Fibroblast of peridontal ligament (primary cell): ENCODE measurements around the gene KRTAP21-2.
"Not testable (repeated sequence)": the region's sequence is repeated elsewhere in the genome, so short reads cannot be mapped to it uniquely, and the experiment has no call there.

Source experiments
- DNase-seq: peaks from one replicate; pipeline ENCODE4 v3.0.0-alpha.2; 2010; ENCODE audit errors: extremely low read depth

KRTAP21-2 gene

DNA sequence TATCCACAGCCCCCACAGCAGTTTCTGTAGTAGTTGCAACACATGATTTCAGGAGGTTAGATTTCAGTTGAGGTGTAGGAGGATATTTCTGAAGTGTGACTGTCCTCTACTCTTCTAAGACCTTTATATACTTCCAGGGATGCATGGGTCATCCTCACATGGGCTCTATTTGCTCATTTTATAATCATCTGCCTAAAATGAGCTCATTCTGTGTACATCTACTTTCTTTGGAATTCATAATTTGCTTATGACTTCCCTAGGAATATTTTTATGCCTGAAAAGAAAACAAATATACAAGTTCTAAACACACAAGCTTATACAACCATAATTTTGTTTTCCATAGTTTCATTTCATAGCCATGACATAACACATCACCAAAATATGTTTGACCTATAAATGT is at the start of gene KRTAP21-2:
Gene KRTAP21-2, minus strand, starts transcription at position 101 of the 400 bp plus-strand sequence. Its CDS starts 57 bp downstream, at position 44.
- no peak for DNase-seq

DNA sequence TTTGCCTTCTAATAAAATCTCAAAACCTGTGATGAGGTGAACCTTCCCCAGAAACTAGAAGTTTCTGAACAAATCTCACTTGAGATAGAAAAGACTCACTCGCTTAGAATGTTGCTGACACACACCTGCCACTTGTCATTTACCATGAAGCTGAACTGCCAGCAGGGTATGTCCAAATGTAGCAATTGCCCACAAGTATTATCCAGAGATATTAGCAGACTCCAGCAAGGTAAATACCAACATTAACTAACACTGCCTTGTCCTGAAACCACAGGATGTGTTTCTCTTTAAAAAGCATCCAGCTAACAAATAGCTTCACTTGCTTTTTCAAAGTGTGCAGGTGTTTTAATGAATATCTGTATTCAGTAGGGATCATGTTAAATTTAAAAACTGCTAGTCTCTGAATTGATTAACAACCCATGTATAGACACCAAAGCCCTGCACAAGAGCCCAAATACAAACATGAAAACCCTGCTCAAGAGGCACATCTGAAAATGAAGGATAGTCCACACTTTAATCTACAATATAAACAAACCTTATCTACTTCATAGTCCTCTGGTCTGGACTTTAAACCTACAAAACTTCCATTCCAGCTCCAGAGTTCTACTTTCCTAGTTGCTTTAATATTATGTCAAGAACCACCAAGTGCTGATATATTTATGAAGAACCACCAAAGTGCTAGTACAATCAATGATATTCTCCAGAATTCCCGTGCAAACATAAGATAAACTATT is 46.7 kb upstream of the KRTAP21-2 start:
- DNase-seq: no peak

- DNase-seq: no peak
These were observed 32.2 kb upstream of the KRTAP21-2 start for GRCh38 chr21:30779249-30779648.

- DNase-seq: no peak
These were observed 22.8 kb upstream of the KRTAP21-2 start for GRCh38 chr21:30769724-30770431.

DNA sequence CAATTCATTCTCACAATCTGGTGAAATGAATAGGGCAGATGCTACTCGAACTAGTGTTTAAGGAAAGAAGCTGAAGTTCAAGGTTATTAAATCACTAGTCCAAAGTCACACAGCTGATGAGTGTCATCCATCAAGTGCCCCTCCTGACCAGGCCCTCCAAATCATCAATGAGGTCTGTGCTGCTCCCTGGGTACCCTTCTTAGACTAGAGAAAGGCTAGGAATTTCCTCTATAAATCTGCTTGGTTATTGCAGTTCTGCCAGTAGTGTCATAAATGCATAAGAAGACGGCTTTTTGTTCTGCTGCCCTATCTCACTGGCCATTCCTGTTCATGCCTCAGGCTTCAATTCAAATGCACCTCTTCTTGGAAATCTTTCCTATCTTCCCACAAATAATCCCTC is 13.7 kb upstream of the KRTAP21-2 start:
- DNase-seq: no peak

DNA sequence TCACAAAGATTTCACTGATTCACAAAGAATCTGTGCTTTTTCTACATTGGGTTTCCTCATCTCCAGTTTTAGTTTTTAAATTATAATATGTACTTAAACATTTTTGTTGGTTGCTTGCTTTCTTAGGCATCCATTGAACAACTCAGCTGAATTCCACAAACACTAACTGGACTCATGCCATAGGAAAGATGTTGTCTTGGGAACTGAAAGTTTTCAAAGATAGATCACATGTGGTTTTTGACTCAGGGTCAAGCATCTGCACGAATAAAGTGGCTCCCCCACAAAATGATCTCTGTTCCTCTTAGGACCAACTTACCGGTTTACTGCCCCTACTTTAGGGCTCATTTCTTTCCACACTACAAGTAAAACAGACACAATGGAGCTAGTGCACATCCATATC is 11.2 kb upstream of the KRTAP21-2 start:
- no peak for DNase-seq

DNA sequence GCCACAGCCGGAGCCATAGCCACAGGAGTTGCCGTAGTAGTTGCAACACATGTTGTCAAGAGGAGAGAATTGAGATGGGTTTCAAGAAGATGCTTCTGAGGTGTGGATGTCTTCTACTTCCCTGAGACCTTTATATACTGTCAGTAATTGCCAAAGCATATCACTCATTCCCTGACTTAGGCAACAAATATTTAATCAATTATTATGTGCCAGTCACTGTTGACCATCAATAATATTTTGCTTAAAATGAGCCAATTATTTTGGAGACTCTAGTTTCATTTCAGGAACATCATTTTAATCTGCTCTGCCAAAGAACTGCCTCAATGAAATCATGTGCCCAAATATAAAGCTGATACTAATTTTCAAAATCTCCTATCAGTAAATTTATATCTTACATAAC is 8.3 kb upstream of the KRTAP21-2 start, which contains the start of gene KRTAP21-1:
Gene KRTAP21-1, minus strand, starts transcription at position 101 of the 400 bp plus-strand sequence. Its CDS starts 50 bp downstream, at position 51.
- not testable (repeated sequence) for DNase-seq

DNA sequence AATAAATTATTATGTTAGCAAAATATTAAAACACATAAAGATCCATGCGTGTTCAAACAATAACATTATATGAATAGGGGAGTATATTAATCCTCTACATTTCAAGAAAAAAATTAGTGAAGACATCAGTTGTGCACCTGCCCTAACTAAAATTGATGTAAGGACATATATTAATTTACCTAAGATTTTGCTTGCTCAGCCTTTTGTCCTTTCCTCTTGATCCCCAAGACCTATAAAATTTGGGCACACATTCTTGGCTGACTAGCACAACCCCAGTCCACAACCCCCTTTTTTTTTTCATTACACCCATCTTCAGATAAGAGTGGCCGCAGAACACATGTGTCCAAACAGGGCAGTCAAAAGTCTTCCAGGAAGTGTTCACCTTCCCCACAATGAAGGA is 6.6 kb downstream of the KRTAP21-2 start:
- no peak for DNase-seq

DNA sequence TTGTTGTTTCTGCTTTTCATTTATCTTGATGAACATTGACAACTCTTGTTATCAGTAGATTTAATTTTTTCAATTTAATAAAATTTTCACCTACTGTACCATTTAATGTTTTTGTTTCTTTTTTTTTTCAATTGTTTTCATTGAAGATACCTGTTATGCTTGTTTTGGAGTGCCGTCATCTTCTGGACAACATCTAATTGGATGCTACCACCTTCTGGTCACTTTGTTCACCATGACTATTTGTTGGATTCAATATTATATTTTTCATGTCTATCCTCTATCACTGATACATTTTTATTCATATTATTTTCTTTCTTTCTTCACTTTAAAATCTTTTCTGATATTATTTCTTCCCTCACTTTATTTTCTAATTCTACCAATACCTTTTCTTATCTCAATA is 14.0 kb downstream of the KRTAP21-2 start:
- DNase-seq: no peak

DNA sequence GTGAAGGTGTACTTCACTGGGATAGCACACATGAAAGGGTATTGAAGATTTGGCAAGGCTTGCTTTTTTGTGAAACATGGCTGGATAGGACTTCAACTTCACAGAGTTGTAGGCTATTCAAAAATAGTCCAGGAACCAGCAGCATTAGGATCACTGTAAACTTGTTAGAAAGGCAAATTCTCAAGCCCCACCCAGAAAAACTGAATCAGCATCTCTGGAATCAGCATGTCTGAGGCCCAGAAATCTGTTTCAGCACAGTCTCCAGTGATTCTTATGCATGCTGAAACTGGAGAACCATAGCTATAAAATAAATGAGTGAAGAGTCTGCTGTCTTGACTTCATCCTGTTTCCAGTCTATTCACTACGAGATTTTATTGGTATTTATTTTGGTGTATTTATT is 20.3 kb downstream of the KRTAP21-2 start:
- DNase-seq: no peak

- no peak for DNase-seq
These were observed 27.7 kb downstream of the KRTAP21-2 start for GRCh38 chr21:30719401-30719800.

GRCh38 chr21:30718239-30718909 is 28.7 kb downstream of the KRTAP21-2 start, which contains the start of gene KRTAP21-3:
TSS of gene KRTAP21-3 (minus strand) at chr21:30718777. CDS start at chr21:30718759, 18 bp downstream.
- DNase-seq: no peak

GRCh38 chr21:30717105-30717504 is 30.0 kb downstream of the KRTAP21-2 start:
- no peak for DNase-seq

GRCh38 chr21:30714946-30715345 is 32.1 kb downstream of the KRTAP21-2 start:
- DNase-seq: no peak

DNA sequence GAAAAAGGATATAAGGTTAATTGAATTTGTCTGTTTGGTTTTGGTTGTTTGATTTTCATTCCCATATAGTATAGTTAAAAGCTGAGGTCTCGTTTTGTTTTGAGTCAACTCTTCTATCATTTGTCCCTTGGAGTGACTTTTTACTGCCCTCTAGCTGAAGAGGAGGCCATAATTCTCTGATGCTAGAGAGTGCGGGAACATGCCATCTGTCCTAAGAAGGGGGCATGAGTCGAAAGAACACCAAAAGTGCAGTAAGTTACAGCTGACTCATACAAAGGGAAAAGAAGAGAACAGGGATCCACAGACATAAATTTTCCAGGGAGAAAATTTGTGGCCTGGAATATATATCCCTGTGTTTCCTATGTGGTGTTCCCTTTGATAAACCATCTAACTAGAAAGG is 32.6 kb downstream of the KRTAP21-2 start:
- DNase-seq: no peak

GRCh38 chr21:30713766-30714165 is 33.3 kb downstream of the KRTAP21-2 start:
- no peak for DNase-seq

- DNase-seq: no peak
These were observed 36.6 kb downstream of the KRTAP21-2 start for GRCh38 chr21:30710499-30710898.

DNA sequence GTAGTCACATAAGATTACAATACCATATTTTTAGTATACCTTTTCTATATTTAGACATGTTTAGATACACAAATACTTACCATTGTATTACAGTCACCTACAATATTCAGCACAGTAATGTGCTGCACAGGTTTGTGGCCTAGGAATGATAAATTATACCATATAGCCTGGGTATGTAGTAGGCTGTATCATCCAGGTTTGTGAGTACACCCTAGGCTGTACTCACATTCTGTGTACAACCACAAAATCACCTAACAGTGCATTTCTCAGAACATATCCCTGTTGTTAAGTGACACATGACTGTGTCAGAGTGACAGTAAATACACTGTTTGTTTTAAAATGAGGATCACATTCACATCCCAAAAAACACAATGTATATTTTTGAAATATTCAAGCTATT is 39.6 kb downstream of the KRTAP21-2 start:
- DNase-seq: no peak
